CD4-positive, CD25-positive, alpha-beta regulatory T cell (primary cell): ENCODE measurements around the gene WNT10A. TPM values are rescaled to one million over a fixed set of nuclear protein-coding genes. Genes with fewer than 3 reads are reported as not detected.

ENCODE experiments used
- polyA plus RNA-seq, 4 donors: library from polyadenylated mRNA; unstranded; fragments of 300-500 nt; fragmentation: Illumina TruSeq; gene quantifications; one replicate each; pipeline ENCODE4 v1.2.3, GENCODE V29; 2021
- total RNA-seq: library from RNA; stranded (reverse); gene quantifications from one replicate; pipeline ENCODE4 v1.2.3, GENCODE V29; 2022

The WNT10A gene
- total and polyA plus RNA-seq, 5 donors from 2014 or later, result 6.3 to 11.0 (median 9.9) TPM

Other genes starting within 250 kb of the WNT10A start
- gene ZNF142, start 221.2 kb upstream of the WNT10A start, total RNA-seq, result 48.8 TPM
- gene ZNF142, start 221.2 kb upstream of the WNT10A start, polyA plus RNA-seq, result 1 to 10 TPM; 5.6 to 8.7 (median 6.4) TPM
- 25.3 TPM for gene BCS1L, start 221.2 kb upstream of the WNT10A start, total RNA-seq
- gene BCS1L, start 221.2 kb upstream of the WNT10A start, polyA plus RNA-seq, result 10 to 100 TPM; 11.7 to 15.3 (median 14.3) TPM
- gene RNF25, start 208.8 kb upstream of the WNT10A start, total RNA-seq, result 19.5 TPM
- 10 to 100 TPM; 20.0 to 25.6 (median 22.7) TPM for gene RNF25, start 208.8 kb upstream of the WNT10A start, polyA plus RNA-seq
- 10.5 TPM for gene STK36, start 208.8 kb upstream of the WNT10A start, total RNA-seq
- 1 to 10 TPM; 1.8 to 3.7 (median 2.6) TPM for gene STK36, start 208.8 kb upstream of the WNT10A start, polyA plus RNA-seq
- 19.0 TPM for gene TTLL4, start 170.0 kb upstream of the WNT10A start, total RNA-seq
- gene TTLL4, start 170.0 kb upstream of the WNT10A start, polyA plus RNA-seq, result 1 to 10 TPM; 4.1 to 6.7 (median 4.8) TPM
- gene CYP27A1, start 98.7 kb upstream of the WNT10A start, total RNA-seq, result not detected
- gene CYP27A1, start 98.7 kb upstream of the WNT10A start, polyA plus RNA-seq, result under 1 TPM in 1 of 4 donors, not detected in 3; 0.13 TPM
- not detected for gene PRKAG3, start 49.0 kb upstream of the WNT10A start, total RNA-seq
- gene PRKAG3, start 49.0 kb upstream of the WNT10A start, polyA plus RNA-seq, result not detected
- not detected for gene WNT6, start 21.0 kb upstream of the WNT10A start, total RNA-seq
- gene WNT6, start 21.0 kb upstream of the WNT10A start, polyA plus RNA-seq, result not detected
- gene CDK5R2, start 78.8 kb downstream of the WNT10A start, total RNA-seq, result not detected
- gene CDK5R2, start 78.8 kb downstream of the WNT10A start, polyA plus RNA-seq, result not detected
- not detected for gene FEV, start 104.3 kb downstream of the WNT10A start, total RNA-seq
- not detected for gene FEV, start 104.3 kb downstream of the WNT10A start, polyA plus RNA-seq
- not detected for gene CRYBA2, start 112.6 kb downstream of the WNT10A start, total RNA-seq
- not detected for gene CRYBA2, start 112.6 kb downstream of the WNT10A start, polyA plus RNA-seq
- not detected for gene CFAP65, start 160.7 kb downstream of the WNT10A start, total RNA-seq
- gene CFAP65, start 160.7 kb downstream of the WNT10A start, polyA plus RNA-seq, result not detected
- gene IHH, start 180.1 kb downstream of the WNT10A start, total RNA-seq, result not detected
- not detected for gene IHH, start 180.1 kb downstream of the WNT10A start, polyA plus RNA-seq